HG02870 (cell line): Measurements from ENCODE around the gene GPC3.
"Not testable (repeated sequence)": the region's sequence is repeated elsewhere in the genome, so short reads cannot be mapped to it uniquely, and the experiment has no call there.

Source experiments
- ATAC-seq: cut with Tn5 transposase; IDR thresholded peaks from one replicate; pipeline ENCODE4 v1.9.1; 2021; ENCODE audit warnings: mild to moderate bottlenecking, moderate library complexity; ENCODE audit not compliant: unreplicated experiment

The GPC3 gene

GRCh38 chrX:133789829-133790228, 195.6 kb downstream of the GPC3 start:
- no peak for ATAC-seq

GRCh38 chrX:133786382-133786781, 199.0 kb downstream of the GPC3 start:
- ATAC-seq = no peak

GRCh38 chrX:133783274-133783673, 202.1 kb downstream of the GPC3 start:
- peak; percentile 79 for ATAC-seq

GRCh38 chrX:133781174-133781573, 204.2 kb downstream of the GPC3 start:
- ATAC-seq = no peak

GRCh38 chrX:133776072-133776471, 209.3 kb downstream of the GPC3 start:
- no peak for ATAC-seq

- ATAC-seq = no peak
Measured at GRCh38 chrX:133774807-133775206, 210.6 kb downstream of the GPC3 start.

- ATAC-seq = no peak
Measured at GRCh38 chrX:133771086-133771646, 214.2 kb downstream of the GPC3 start.

GRCh38 chrX:133762976-133763548, 222.3 kb downstream of the GPC3 start:
- ATAC-seq = not testable (repeated sequence)

GRCh38 chrX:133754657-133755056, 230.7 kb downstream of the GPC3 start:
- no peak for ATAC-seq

- ATAC-seq = no peak
Measured at GRCh38 chrX:133749951-133750350, 235.4 kb downstream of the GPC3 start.

GRCh38 chrX:133749370-133749769, 236.0 kb downstream of the GPC3 start:
- ATAC-seq = no peak

- no peak for ATAC-seq
Measured at GRCh38 chrX:133747196-133747595, 238.2 kb downstream of the GPC3 start.

GRCh38 chrX:133746593-133746992, 238.8 kb downstream of the GPC3 start:
- ATAC-seq = peak; percentile 45

- peak; percentile 88 for ATAC-seq
Measured at GRCh38 chrX:133745349-133745748, 240.0 kb downstream of the GPC3 start.

GRCh38 chrX:133742602-133743305, 242.6 kb downstream of the GPC3 start:
- no peak for ATAC-seq

GRCh38 chrX:133741303-133741702, 244.1 kb downstream of the GPC3 start:
- ATAC-seq = no peak

- no peak for ATAC-seq
Measured at GRCh38 chrX:133726642-133727041, 258.8 kb downstream of the GPC3 start.

- no peak for ATAC-seq
Measured at GRCh38 chrX:133726211-133726630, 259.2 kb downstream of the GPC3 start.

GRCh38 chrX:133723930-133724329, 261.5 kb downstream of the GPC3 start:
- no peak for ATAC-seq

- ATAC-seq = no peak
Measured at GRCh38 chrX:133722756-133723155, 262.6 kb downstream of the GPC3 start.

GRCh38 chrX:133720269-133720668, 265.1 kb downstream of the GPC3 start:
- ATAC-seq = not testable (repeated sequence)

- no peak for ATAC-seq
Measured at GRCh38 chrX:133715715-133716114, 269.7 kb downstream of the GPC3 start.
